OCI-LY1 (cell line): ENCODE results near the gene NOG.

ENCODE experiments used
- EZH2 ChIP-seq: fragments of 200-600 bp; sonication (generic), shearing (Covaris generic); IDR thresholded peaks from 2 replicates; pipeline ENCODE4 v1.8.0; 2017; ENCODE audit warnings: borderline replicate concordance, mixed run types, mild to moderate bottlenecking, antibody characterized with exemption, low read length, moderate library complexity, mixed read lengths
- TF ChIP-seq, protein P1 (sequence below): fragments of 200-600 bp; sonication (generic), shearing (Covaris generic); IDR thresholded peaks from 2 replicates; pipeline ENCODE4 v1.5.1; 2017; ENCODE audit warnings: mild to moderate bottlenecking, antibody characterized with exemption, low read length, moderate library complexity, mixed read lengths

DNA sequence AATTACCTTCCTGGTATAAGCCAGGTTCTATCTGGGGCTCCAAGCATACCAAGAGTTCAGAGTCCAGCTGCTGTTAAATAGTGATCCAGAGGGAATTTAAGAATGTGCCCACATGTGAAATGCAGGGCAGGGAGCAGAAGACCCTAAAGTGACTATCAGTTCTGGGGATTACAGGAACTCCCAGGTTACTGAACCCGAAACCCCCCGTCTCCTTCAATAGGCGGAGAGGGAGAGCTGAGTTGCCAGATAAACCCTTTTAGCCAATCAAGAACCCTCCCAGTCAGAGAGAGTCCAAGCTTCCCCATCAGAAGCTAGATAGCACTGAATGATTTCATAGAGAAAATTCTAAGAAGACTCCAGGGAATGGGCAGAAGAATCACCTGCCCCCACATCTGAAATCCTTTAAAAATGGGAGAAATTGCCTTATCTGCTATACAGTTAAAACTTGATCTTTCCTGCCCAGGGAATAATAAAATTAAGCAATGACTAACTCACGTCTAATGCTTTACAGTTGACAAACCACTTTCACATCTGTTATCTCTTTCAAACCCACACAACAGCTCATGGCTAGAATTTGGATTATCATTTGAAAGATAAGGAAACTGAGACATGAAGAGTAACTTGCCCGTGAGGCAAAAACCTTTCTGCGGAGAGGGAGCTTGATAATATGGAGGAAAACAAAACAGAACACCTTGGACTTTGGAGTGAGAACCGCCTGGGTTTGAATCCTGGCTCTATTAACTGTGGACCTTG, 10.2 kb downstream of the NOG start:
- TF ChIP-seq, protein P1, sequence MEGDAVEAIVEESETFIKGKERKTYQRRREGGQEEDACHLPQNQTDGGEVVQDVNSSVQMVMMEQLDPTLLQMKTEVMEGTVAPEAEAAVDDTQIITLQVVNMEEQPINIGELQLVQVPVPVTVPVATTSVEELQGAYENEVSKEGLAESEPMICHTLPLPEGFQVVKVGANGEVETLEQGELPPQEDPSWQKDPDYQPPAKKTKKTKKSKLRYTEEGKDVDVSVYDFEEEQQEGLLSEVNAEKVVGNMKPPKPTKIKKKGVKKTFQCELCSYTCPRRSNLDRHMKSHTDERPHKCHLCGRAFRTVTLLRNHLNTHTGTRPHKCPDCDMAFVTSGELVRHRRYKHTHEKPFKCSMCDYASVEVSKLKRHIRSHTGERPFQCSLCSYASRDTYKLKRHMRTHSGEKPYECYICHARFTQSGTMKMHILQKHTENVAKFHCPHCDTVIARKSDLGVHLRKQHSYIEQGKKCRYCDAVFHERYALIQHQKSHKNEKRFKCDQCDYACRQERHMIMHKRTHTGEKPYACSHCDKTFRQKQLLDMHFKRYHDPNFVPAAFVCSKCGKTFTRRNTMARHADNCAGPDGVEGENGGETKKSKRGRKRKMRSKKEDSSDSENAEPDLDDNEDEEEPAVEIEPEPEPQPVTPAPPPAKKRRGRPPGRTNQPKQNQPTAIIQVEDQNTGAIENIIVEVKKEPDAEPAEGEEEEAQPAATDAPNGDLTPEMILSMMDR, result no peak
- TF ChIP-seq EZH2, result no peak
